ENCODE data around the gene MLIP.
"Not testable (repeated sequence)": the region's sequence is repeated elsewhere in the genome, so short reads cannot be mapped to it uniquely, and the experiment has no call there.

MLIP gene

DNA sequence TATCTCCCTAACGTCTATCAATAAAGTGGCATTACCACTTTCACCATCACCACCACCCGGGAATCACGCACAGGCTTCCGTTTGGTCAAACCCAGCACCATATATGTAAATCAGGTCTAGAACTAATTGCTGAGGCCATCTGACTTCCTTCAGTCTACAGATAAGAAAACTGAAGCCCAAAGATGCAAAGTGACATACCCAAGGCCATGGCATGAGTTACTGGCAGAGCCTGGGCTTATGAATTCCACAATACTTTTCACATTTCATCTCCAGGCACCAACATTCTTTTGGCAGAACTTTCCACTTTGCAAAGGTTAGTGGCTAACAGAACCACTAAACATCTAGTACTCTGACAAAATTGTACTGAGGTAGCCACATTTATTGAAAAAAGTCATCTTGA lies 132.5 kb downstream of the MLIP start:
- Histone ChIP-seq H3K4me3 (ENCODE audit: low read length in 2 of 2) (no peak overlapping the region), H3K9me3 (ENCODE audit: control insufficient read depth in 2 of 2, low read length in 2 of 2) (no peaks in the 10 kb centered on the region), H3K27ac (ENCODE audit: low read depth in 2 of 2, low read length in 2 of 2) (no peak overlapping the region)

DNA sequence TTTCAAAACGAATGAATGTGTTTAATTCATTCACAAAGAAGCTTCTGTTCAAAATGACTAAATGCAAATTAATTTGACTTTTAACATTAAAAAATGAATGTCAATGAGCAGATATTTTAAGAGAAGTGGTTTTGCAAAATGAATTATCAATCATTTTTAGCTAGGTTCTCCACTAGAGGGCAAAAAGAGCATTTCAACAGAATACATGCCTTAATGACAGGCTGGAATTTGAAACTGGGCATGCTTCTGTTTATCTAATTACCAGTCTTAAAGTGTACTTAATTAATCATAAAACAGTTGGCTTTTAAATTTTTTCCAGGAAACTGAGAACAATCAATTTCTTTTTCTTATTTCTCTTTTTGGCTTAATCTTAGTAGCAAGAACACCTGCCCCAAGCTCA lies 133.2 kb downstream of the MLIP start:
- Histone ChIP-seq H3K9ac (ENCODE audit: low read depth in 1 of 2, low read length in 2 of 2) (no peak overlapping the region), H3K9me3 (ENCODE audit: control insufficient read depth in 2 of 2, low read length in 2 of 2) (no peaks in the 10 kb centered on the region), H3K4me3 (ENCODE audit: low read length in 2 of 2) (no peak overlapping the region), H3K4me1 (ENCODE audit: control insufficient read depth in 2 of 2, insufficient read depth in 2 of 2, low read length in 2 of 2) (no peaks in the 10 kb centered on the region), H3K27me3 (ENCODE audit: control insufficient read depth in 2 of 2, insufficient read depth in 2 of 2, low read length in 2 of 2) (no peaks in the 10 kb centered on the region), H3K27ac (ENCODE audit: low read depth in 2 of 2, low read length in 2 of 2) (no peak overlapping the region), H3K36me3 (ENCODE audit: control insufficient read depth in 2 of 2, insufficient read depth in 2 of 2, low read length in 2 of 2) (no peaks in the 10 kb centered on the region)

More for the DNA sequence above, 132.5 kb downstream of the MLIP start:
- Histone ChIP-seq H3K4me1 (ENCODE audit: control insufficient read depth in 2 of 2, insufficient read depth in 2 of 2, low read length in 2 of 2) (no peaks in the 10 kb centered on the region), H3K36me3 (ENCODE audit: control insufficient read depth in 2 of 2, insufficient read depth in 2 of 2, low read length in 2 of 2) (no peaks in the 10 kb centered on the region), H3K9ac (ENCODE audit: low read depth in 1 of 2, low read length in 2 of 2) (no peak overlapping the region), H3K27me3 (ENCODE audit: control insufficient read depth in 2 of 2, insufficient read depth in 2 of 2, low read length in 2 of 2) (no peaks in the 10 kb centered on the region)

DNA sequence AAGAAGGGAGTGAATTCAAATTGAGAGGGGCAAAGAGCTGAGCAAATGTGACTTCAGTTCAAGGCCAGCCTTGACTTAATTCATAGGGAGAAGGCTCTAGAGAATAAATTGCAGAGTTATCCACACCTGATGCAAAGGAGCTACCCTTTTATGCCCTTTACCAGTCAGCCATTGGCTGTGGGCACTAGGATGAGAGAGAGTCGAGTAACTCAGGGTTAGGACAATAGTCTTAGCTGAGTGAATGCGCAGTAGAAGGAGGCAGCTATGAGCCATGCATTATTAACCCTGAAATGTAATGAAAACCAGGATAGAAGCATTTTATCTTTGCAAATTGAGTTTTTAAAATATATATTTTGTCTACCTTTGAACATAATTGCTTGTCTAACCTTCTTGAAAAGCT lies 134.0 kb downstream of the MLIP start:
- Histone ChIP-seq H3K4me1 (ENCODE audit: control insufficient read depth in 2 of 2, insufficient read depth in 2 of 2, low read length in 2 of 2) (no peaks in the 10 kb centered on the region), H3K4me3 (ENCODE audit: low read length in 2 of 2) (no peak overlapping the region), H3K27ac (ENCODE audit: low read depth in 2 of 2, low read length in 2 of 2) (no peak overlapping the region), H3K36me3 (ENCODE audit: control insufficient read depth in 2 of 2, insufficient read depth in 2 of 2, low read length in 2 of 2) (no peaks in the 10 kb centered on the region), H3K9ac (ENCODE audit: low read depth in 1 of 2, low read length in 2 of 2) (no peak overlapping the region), H3K27me3 (ENCODE audit: control insufficient read depth in 2 of 2, insufficient read depth in 2 of 2, low read length in 2 of 2) (no peaks in the 10 kb centered on the region), H3K9me3 (ENCODE audit: control insufficient read depth in 2 of 2, low read length in 2 of 2) (no peaks in the 10 kb centered on the region)

DNA sequence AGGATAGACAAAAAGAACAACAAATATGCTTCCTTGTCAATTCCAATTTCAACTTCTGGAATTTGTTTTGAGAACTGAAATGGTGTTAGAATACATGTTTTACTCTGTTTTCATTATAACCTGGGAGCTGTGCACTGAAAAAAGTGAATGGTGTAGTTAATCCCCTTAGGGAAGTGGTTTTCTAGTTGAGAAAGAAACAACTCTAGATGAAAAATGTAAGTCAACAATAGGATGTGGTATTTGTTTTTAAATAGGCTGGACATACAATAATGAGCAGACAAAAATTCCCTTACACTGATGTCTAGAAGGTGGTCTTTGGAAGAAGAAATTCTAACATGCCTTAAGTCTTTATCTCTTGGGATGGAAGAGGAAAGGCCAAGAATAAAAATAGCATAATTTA lies 137.1 kb downstream of the MLIP start:
- no peak overlapping the region for H3K9ac ChIP-seq (ENCODE audit: low read depth in 1 of 2, low read length in 2 of 2)
- no peaks in the 10 kb centered on the region for H3K4me1 ChIP-seq (ENCODE audit: control insufficient read depth in 2 of 2, insufficient read depth in 2 of 2, low read length in 2 of 2)
- H3K4me3 ChIP-seq (ENCODE audit: low read length in 2 of 2): no peak overlapping the region
- no peaks in the 10 kb centered on the region for H3K9me3 ChIP-seq (ENCODE audit: control insufficient read depth in 2 of 2, low read length in 2 of 2)
- H3K36me3 ChIP-seq (ENCODE audit: control insufficient read depth in 2 of 2, insufficient read depth in 2 of 2, low read length in 2 of 2): no peaks in the 10 kb centered on the region
- no peaks in the 10 kb centered on the region for H3K27me3 ChIP-seq (ENCODE audit: control insufficient read depth in 2 of 2, insufficient read depth in 2 of 2, low read length in 2 of 2)
- H3K27ac ChIP-seq (ENCODE audit: low read depth in 2 of 2, low read length in 2 of 2): no peak overlapping the region

DNA sequence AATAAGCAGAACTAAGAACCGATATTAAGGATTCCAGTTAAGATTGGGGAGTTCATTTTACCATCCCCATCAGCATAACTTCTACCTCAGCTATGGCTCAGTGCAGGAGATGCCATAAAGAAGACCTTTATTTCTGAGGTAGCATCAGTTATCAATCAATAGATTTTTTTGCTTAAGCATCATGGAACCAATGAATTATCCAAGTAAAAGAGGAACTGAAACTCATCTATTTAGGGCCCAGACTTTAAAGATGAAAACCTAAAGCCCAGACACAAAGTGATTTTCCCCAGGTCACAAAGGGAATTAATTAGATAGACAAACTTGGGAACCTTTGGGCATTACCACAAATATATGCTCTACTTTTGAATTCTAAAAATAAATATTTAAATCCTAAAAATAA lies 137.8 kb downstream of the MLIP start:
- Histone ChIP-seq H3K36me3 (ENCODE audit: control insufficient read depth in 2 of 2, insufficient read depth in 2 of 2, low read length in 2 of 2) (no peaks in the 10 kb centered on the region), H3K27ac (ENCODE audit: low read depth in 2 of 2, low read length in 2 of 2) (no peak overlapping the region), H3K4me1 (ENCODE audit: control insufficient read depth in 2 of 2, insufficient read depth in 2 of 2, low read length in 2 of 2) (no peaks in the 10 kb centered on the region), H3K4me3 (ENCODE audit: low read length in 2 of 2) (no peak overlapping the region), H3K9me3 (ENCODE audit: control insufficient read depth in 2 of 2, low read length in 2 of 2) (no peaks in the 10 kb centered on the region), H3K9ac (ENCODE audit: low read depth in 1 of 2, low read length in 2 of 2) (no peak overlapping the region), H3K27me3 (ENCODE audit: control insufficient read depth in 2 of 2, insufficient read depth in 2 of 2, low read length in 2 of 2) (no peaks in the 10 kb centered on the region)

DNA sequence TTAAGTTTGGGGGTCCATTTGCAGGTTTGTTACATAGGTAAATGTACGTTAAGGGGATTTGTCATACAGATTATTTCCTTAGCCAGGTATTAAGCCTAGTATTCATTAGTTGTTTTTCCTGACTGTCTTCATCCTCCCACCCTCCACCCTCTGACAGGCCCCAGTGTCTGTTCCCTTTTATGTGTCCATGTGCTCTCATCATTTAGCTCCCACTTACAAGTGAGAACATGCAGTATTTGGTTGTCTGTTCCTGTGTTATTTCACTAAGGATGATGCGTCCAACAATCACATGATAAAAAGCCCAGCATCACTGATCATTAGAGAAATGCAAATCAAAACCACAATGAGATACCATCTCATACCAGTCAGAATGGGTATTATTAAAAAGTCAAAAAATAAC lies 138.6 kb downstream of the MLIP start:
- H3K9me3 ChIP-seq (ENCODE audit: control insufficient read depth in 2 of 2, low read length in 2 of 2); H3K9ac ChIP-seq (ENCODE audit: low read depth in 1 of 2, low read length in 2 of 2); H3K4me3 ChIP-seq (ENCODE audit: low read length in 2 of 2); H3K4me1 ChIP-seq (ENCODE audit: control insufficient read depth in 2 of 2, insufficient read depth in 2 of 2, low read length in 2 of 2); H3K36me3 ChIP-seq (ENCODE audit: control insufficient read depth in 2 of 2, insufficient read depth in 2 of 2, low read length in 2 of 2); H3K27ac ChIP-seq (ENCODE audit: low read depth in 2 of 2, low read length in 2 of 2); H3K27me3 ChIP-seq (ENCODE audit: control insufficient read depth in 2 of 2, insufficient read depth in 2 of 2, low read length in 2 of 2): not testable (repeated sequence)

DNA sequence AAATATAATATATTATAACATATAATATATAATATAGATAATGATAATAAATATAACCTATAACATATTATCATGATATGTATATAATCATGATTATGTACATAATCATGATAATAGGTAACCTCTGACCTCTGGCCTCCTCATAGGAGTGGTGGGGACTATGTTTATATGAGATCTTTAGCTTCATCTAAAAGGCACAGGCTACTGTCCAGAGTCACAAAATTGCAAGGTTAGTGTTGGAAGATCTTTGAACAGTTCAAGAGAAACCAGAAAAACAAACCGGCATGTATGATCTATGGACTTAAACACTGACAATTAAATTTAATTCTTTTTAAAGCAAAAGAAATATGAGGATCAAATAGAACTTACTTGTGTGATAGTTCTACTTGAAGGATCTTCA lies 141.3 kb downstream of the MLIP start:
- Histone ChIP-seq H3K9ac (ENCODE audit: low read depth in 1 of 2, low read length in 2 of 2) (no peak overlapping the region), H3K4me1 (ENCODE audit: control insufficient read depth in 2 of 2, insufficient read depth in 2 of 2, low read length in 2 of 2) (no peaks in the 10 kb centered on the region), H3K36me3 (ENCODE audit: control insufficient read depth in 2 of 2, insufficient read depth in 2 of 2, low read length in 2 of 2) (no peaks in the 10 kb centered on the region), H3K4me3 (ENCODE audit: low read length in 2 of 2) (no peak overlapping the region), H3K9me3 (ENCODE audit: control insufficient read depth in 2 of 2, low read length in 2 of 2) (no peaks in the 10 kb centered on the region), H3K27ac (ENCODE audit: low read depth in 2 of 2, low read length in 2 of 2) (no peak overlapping the region), H3K27me3 (ENCODE audit: control insufficient read depth in 2 of 2, insufficient read depth in 2 of 2, low read length in 2 of 2) (no peaks in the 10 kb centered on the region)

DNA sequence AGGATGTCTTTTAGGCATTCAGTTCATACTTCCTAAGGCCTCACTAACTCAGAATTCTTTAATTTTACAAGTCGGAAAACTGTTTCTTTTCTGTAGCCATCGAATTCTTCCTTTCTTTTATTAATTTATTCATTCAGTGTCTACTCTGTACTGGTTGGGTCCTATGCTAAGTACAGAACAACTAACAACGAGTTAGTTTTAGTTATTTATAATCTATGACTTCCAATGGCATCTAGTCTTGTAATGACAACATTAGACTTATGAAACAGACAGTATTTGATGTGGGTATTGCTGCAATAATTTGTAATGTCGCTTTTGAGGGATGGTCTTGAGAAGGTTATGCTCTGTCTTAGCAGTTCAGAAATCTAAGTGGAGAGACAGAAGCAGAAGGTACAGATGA lies 141.7 kb downstream of the MLIP start:
- Histone ChIP-seq H3K9me3 (ENCODE audit: control insufficient read depth in 2 of 2, low read length in 2 of 2) (no peaks in the 10 kb centered on the region), H3K9ac (ENCODE audit: low read depth in 1 of 2, low read length in 2 of 2) (no peak overlapping the region), H3K4me3 (ENCODE audit: low read length in 2 of 2) (no peak overlapping the region), H3K36me3 (ENCODE audit: control insufficient read depth in 2 of 2, insufficient read depth in 2 of 2, low read length in 2 of 2) (no peaks in the 10 kb centered on the region), H3K27ac (ENCODE audit: low read depth in 2 of 2, low read length in 2 of 2) (no peak overlapping the region), H3K27me3 (ENCODE audit: control insufficient read depth in 2 of 2, insufficient read depth in 2 of 2, low read length in 2 of 2) (no peaks in the 10 kb centered on the region), H3K4me1 (ENCODE audit: control insufficient read depth in 2 of 2, insufficient read depth in 2 of 2, low read length in 2 of 2) (no peaks in the 10 kb centered on the region)

DNA sequence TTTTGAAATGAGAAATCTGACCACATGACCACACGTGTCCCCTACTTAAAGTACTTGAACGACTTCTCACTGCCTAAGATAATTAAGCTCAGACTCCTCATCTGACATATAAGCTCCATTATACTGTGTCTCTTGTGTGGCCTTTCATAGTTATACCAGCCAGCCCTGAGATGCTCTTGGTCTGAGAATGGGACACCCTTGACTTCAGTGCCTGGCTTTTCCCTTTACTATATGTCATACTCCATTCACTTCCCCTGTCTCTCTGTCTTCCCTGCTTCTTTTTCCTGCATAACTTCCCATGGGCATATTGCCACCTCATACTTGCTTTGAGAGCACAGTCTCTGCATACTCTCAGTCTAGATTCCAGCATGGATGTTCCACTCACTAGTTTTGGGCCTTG lies 143.6 kb downstream of the MLIP start:
- Histone ChIP-seq H3K9ac (ENCODE audit: low read depth in 1 of 2, low read length in 2 of 2) (no peak overlapping the region), H3K9me3 (ENCODE audit: control insufficient read depth in 2 of 2, low read length in 2 of 2) (no peaks in the 10 kb centered on the region), H3K27ac (ENCODE audit: low read depth in 2 of 2, low read length in 2 of 2) (no peak overlapping the region), H3K4me1 (ENCODE audit: control insufficient read depth in 2 of 2, insufficient read depth in 2 of 2, low read length in 2 of 2) (no peaks in the 10 kb centered on the region), H3K4me3 (ENCODE audit: low read length in 2 of 2) (no peak overlapping the region), H3K27me3 (ENCODE audit: control insufficient read depth in 2 of 2, insufficient read depth in 2 of 2, low read length in 2 of 2) (no peaks in the 10 kb centered on the region), H3K36me3 (ENCODE audit: control insufficient read depth in 2 of 2, insufficient read depth in 2 of 2, low read length in 2 of 2) (no peaks in the 10 kb centered on the region)

DNA sequence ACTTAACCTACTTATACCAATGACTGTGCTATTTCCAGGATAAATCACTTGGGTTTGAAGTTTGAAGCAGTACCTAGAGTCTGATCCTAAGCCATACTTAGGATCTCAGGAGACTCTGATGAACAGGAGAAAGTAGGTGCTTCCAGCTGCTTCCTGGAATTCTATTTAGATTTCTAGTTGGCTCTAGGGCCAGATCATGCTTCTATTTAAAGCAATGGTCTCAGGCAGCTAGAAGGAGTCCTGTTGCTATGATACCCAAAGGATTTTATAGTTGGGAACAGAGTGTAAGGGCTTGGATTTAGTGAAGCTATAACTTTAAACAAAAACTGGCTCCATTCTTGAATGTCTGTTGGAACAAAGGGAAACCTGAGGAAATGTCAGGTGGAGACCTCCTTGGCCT lies 144.6 kb downstream of the MLIP start:
- Histone ChIP-seq H3K27ac (ENCODE audit: low read depth in 2 of 2, low read length in 2 of 2) (no peak overlapping the region), H3K9me3 (ENCODE audit: control insufficient read depth in 2 of 2, low read length in 2 of 2) (no peaks in the 10 kb centered on the region), H3K36me3 (ENCODE audit: control insufficient read depth in 2 of 2, insufficient read depth in 2 of 2, low read length in 2 of 2) (no peaks in the 10 kb centered on the region), H3K27me3 (ENCODE audit: control insufficient read depth in 2 of 2, insufficient read depth in 2 of 2, low read length in 2 of 2) (no peaks in the 10 kb centered on the region), H3K4me1 (ENCODE audit: control insufficient read depth in 2 of 2, insufficient read depth in 2 of 2, low read length in 2 of 2) (no peaks in the 10 kb centered on the region), H3K9ac (ENCODE audit: low read depth in 1 of 2, low read length in 2 of 2) (no peak overlapping the region), H3K4me3 (ENCODE audit: low read length in 2 of 2) (no peak overlapping the region)

DNA sequence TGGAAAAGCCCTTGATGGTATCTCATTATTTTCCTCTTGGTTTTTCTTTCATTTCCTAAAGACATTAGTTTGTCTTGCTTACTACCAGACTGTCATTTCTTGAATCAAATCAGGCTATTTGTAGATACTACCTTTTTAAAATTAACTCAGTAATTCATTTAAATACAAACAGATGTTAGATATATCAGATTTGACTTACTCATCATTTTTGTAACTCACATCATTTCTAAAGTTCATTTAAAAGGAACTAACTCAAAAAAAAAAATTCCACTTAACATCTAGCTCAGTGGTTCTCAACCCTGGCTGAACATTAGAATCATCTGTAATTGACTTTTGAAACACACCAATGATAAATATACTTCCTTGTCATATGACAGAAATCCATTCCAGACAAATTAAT lies 148.8 kb downstream of the MLIP start:
- Histone ChIP-seq H3K4me3 (ENCODE audit: low read length in 2 of 2) (no peak overlapping the region), H3K9me3 (ENCODE audit: control insufficient read depth in 2 of 2, low read length in 2 of 2) (no peaks in the 10 kb centered on the region), H3K27me3 (ENCODE audit: control insufficient read depth in 2 of 2, insufficient read depth in 2 of 2, low read length in 2 of 2) (no peaks in the 10 kb centered on the region), H3K4me1 (ENCODE audit: control insufficient read depth in 2 of 2, insufficient read depth in 2 of 2, low read length in 2 of 2) (no peaks in the 10 kb centered on the region), H3K27ac (ENCODE audit: low read depth in 2 of 2, low read length in 2 of 2) (no peak overlapping the region), H3K36me3 (ENCODE audit: control insufficient read depth in 2 of 2, insufficient read depth in 2 of 2, low read length in 2 of 2) (no peaks in the 10 kb centered on the region), H3K9ac (ENCODE audit: low read depth in 1 of 2, low read length in 2 of 2) (no peak overlapping the region)

Data from mucosa of rectum (tissue), 2 donors.